ENCODE measurements around the gene C12orf76.

DNA sequence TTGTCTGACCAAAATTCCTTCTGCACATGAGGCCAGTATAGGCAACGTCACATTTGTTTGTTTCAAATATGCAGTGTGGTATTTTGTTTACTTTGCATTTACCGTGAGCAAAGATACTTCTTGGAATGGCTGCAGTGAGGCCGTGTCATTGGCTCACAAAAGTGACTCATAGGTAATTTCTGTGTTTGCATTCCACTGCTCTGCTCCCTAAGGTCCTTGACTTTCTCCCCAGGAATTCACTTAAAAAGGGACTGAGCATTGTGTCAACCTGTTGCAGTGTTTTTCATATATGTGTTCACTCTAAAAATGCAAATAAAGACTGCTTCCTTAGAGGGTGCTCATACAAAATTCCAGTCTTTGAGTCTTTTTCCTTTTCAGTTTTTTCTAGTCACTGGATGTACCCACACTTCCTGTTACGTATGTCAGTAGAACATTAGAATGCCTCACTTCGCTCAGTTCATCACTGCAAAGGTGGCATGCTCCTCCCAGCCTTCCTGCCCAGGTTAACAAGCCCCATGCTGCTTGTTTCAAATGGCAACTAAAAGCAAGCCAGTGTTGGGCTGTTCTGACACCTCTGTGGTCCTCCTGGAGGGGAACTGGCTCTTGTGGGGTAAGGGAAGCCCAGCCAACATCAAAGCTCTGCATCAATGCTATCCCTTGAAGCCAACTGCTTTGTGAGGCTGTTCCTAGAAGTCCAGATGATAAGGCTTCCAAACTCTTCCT is 9.1 kb downstream of the C12orf76 start:
- TF ChIP-seq, protein P1, sequence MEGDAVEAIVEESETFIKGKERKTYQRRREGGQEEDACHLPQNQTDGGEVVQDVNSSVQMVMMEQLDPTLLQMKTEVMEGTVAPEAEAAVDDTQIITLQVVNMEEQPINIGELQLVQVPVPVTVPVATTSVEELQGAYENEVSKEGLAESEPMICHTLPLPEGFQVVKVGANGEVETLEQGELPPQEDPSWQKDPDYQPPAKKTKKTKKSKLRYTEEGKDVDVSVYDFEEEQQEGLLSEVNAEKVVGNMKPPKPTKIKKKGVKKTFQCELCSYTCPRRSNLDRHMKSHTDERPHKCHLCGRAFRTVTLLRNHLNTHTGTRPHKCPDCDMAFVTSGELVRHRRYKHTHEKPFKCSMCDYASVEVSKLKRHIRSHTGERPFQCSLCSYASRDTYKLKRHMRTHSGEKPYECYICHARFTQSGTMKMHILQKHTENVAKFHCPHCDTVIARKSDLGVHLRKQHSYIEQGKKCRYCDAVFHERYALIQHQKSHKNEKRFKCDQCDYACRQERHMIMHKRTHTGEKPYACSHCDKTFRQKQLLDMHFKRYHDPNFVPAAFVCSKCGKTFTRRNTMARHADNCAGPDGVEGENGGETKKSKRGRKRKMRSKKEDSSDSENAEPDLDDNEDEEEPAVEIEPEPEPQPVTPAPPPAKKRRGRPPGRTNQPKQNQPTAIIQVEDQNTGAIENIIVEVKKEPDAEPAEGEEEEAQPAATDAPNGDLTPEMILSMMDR (IDR thresholded peaks at IDR 0.05 in 4 of 5, conservative IDR thresholded peaks at IDR 0.05 in 1 of 5): no peak
- TF ChIP-seq POLR2A (IDR thresholded peaks at IDR 0.05): no peak
